Measurements from ENCODE around the gene FNDC1. TPM values are rescaled to one million over a fixed set of nuclear protein-coding genes. Genes with fewer than 3 reads are reported as not detected.

FNDC1 gene
- total and polyA plus RNA-seq, 8 donors, result 0.21 to 3.7 (median 0.79) TPM

- FAIRE-seq (no peak), ATAC-seq (no peak), DNase-seq (no peak)
- H3K27ac ChIP-seq, result no peak overlapping the region
- no peaks in the 10 kb centered on the region for H3K36me3 ChIP-seq
- intact Hi-C loops (cut with DNase I), result no loop called here
- no peaks in the 10 kb centered on the region for H3K4me1 ChIP-seq
- H3K9me3 ChIP-seq, result no peaks in the 10 kb centered on the region
- TF ChIP-seq CTCF (IDR thresholded peaks at IDR 0.05), result no peak
- no peaks in the 10 kb centered on the region for H3K27me3 ChIP-seq
- H3K4me3 ChIP-seq, result no peak overlapping the region
- 32 to 33% methylated on average over 4 of the region's 4 CpGs for WGBS, 2 donors
Measured at GRCh38 chr6:159311618-159312017, 142.4 kb downstream of the FNDC1 start.

GRCh38 chr6:159312206-159312605, 143.0 kb downstream of the FNDC1 start:
- DNase-seq (no peak), FAIRE-seq (no peak), ATAC-seq (no peak)
- intact Hi-C loops (cut with DNase I), result no loop called here
- no peak overlapping the region for H3K4me3 ChIP-seq
- no peaks in the 10 kb centered on the region for H3K4me1 ChIP-seq
- H3K9me3 ChIP-seq, result no peaks in the 10 kb centered on the region
- TF ChIP-seq CTCF (IDR thresholded peaks at IDR 0.05), result no peak
- no peaks in the 10 kb centered on the region for H3K36me3 ChIP-seq
- H3K27me3 ChIP-seq, result no peaks in the 10 kb centered on the region
- H3K27ac ChIP-seq, result no peak overlapping the region
- 7 to 13% methylated on average over 1 of the region's 1 CpG for WGBS, 2 donors

GRCh38 chr6:159313018-159313417, 143.8 kb downstream of the FNDC1 start:
- no peak for FAIRE-seq
- intact Hi-C loops (cut with DNase I), result no loop called here

GRCh38 chr6:159315562-159315961, 146.4 kb downstream of the FNDC1 start:
- intact Hi-C loops (cut with DNase I), result no loop called here

More at GRCh38 chr6:159313018-159313417, 143.8 kb downstream of the FNDC1 start:
- DNase-seq, result no peak
- H3K4me3 ChIP-seq, result no peak overlapping the region
- no peaks in the 10 kb centered on the region for H3K9me3 ChIP-seq
- ATAC-seq, result no peak
- no peak for TF ChIP-seq CTCF (IDR thresholded peaks at IDR 0.05)
- H3K4me1 ChIP-seq, result no peaks in the 10 kb centered on the region
- 67 to 76% methylated on average over 6 of the region's 6 CpGs for WGBS, 2 donors
- no peaks in the 10 kb centered on the region for H3K27me3 ChIP-seq
- H3K36me3 ChIP-seq, result no peaks in the 10 kb centered on the region
- no peak overlapping the region for H3K27ac ChIP-seq

More at GRCh38 chr6:159315562-159315961, 146.4 kb downstream of the FNDC1 start:
- Histone ChIP-seq H3K27ac (no peak overlapping the region), H3K36me3 (no peaks in the 10 kb centered on the region), H3K4me3 (no peak overlapping the region), H3K4me1 (no peaks in the 10 kb centered on the region), H3K9me3 (no peaks in the 10 kb centered on the region), H3K27me3 (no peaks in the 10 kb centered on the region)
- WGBS, 2 donors, result 80 to 81% methylated on average over 22 to 26 of the region's 26 CpGs
- no peak for ATAC-seq
- DNase-seq, result peak in 1 of 6 donors; percentile 37
- TF ChIP-seq CTCF (IDR thresholded peaks at IDR 0.05), result no peak
- no peak for FAIRE-seq

All from pancreas (tissue), 10 donors.